Activated CD4-positive, alpha-beta T cell treated with anti-CD3 and anti-CD28 coated beads, Interleukin-2, amount 50 U/mL, for 1 hour (primary cell): ENCODE results near the gene STK32B.

Source experiments
- DNase-seq: peaks from one replicate; pipeline ENCODE4 v3.0.0-alpha.2; 2020

The STK32B gene

GRCh38 chr4:5127556-5127955 is 76.3 kb downstream of the STK32B start:
- no peak for DNase-seq

GRCh38 chr4:5128569-5128968 is 77.3 kb downstream of the STK32B start:
- no peak for DNase-seq

GRCh38 chr4:5133201-5133600 is 81.9 kb downstream of the STK32B start:
- DNase-seq = no peak

- no peak for DNase-seq
These were observed 82.8 kb downstream of the STK32B start for GRCh38 chr4:5133933-5134594.

- DNase-seq = no peak
These were observed 83.3 kb downstream of the STK32B start for GRCh38 chr4:5134620-5135019.

GRCh38 chr4:5137226-5137625 is 85.9 kb downstream of the STK32B start:
- DNase-seq = no peak

- no peak for DNase-seq
These were observed 86.6 kb downstream of the STK32B start for GRCh38 chr4:5137927-5138326.

GRCh38 chr4:5138389-5138788 is 87.1 kb downstream of the STK32B start:
- no peak for DNase-seq

GRCh38 chr4:5139141-5139540 is 87.9 kb downstream of the STK32B start:
- no peak for DNase-seq

- DNase-seq = no peak
These were observed 90.5 kb downstream of the STK32B start for GRCh38 chr4:5141802-5142201.

- DNase-seq = no peak
These were observed 91.4 kb downstream of the STK32B start for GRCh38 chr4:5142726-5143125.

- no peak for DNase-seq
These were observed 92.1 kb downstream of the STK32B start for GRCh38 chr4:5143306-5143861.

GRCh38 chr4:5143940-5144339 is 92.7 kb downstream of the STK32B start:
- DNase-seq = no peak

- no peak for DNase-seq
These were observed 93.1 kb downstream of the STK32B start for GRCh38 chr4:5144384-5144783.

- no peak for DNase-seq
These were observed 95.0 kb downstream of the STK32B start for GRCh38 chr4:5146248-5146647.

GRCh38 chr4:5152521-5152920 is 101.2 kb downstream of the STK32B start:
- no peak for DNase-seq

GRCh38 chr4:5156682-5157081 is 105.4 kb downstream of the STK32B start:
- no peak for DNase-seq

GRCh38 chr4:5157791-5158770 is 106.8 kb downstream of the STK32B start:
- DNase-seq = no peak

GRCh38 chr4:5158825-5159224 is 107.5 kb downstream of the STK32B start:
- no peak for DNase-seq

GRCh38 chr4:5160668-5161067 is 109.4 kb downstream of the STK32B start:
- DNase-seq = no peak

- DNase-seq = no peak
These were observed 111.7 kb downstream of the STK32B start for GRCh38 chr4:5162909-5163508.

GRCh38 chr4:5164221-5164912 is 113.1 kb downstream of the STK32B start:
- DNase-seq = no peak
